Measurements from ENCODE around the gene STAU1. TPM values are rescaled to one million over a fixed set of nuclear protein-coding genes. Genes with fewer than 3 reads are reported as not detected.
A peak's percentile ranks its signal among the peaks of the same experiment; 100 is the strongest.
"Not testable (repeated sequence)": the region's sequence is repeated elsewhere in the genome, so short reads cannot be mapped to it uniquely, and the experiment has no call there.

Gene STAU1
- total and polyA plus RNA-seq, 4 donors = 54.2 to 113 (median 74.0) TPM

GRCh38 chr20:49228676-49229075, 40.5 kb upstream of the STAU1 start:
- H3K27ac ChIP-seq (ENCODE audit: low read depth, low read length) = no peak overlapping the region
- WGBS (ENCODE audit: insufficient coverage) = 85% methylated on average over 7 of the region's 9 CpGs
- H3K9me3 ChIP-seq (ENCODE audit: control insufficient read depth, insufficient read depth, low read length) = no peaks in the 10 kb centered on the region
- no peaks in the 10 kb centered on the region for H3K27me3 ChIP-seq (ENCODE audit: control insufficient read depth, insufficient read depth, low read length)
- no peak for DNase-seq (ENCODE audit: low read depth in 4 of 6, low spot score in 6 of 6)
- peaks cover 93% of the 10 kb centered on the region for H3K36me3 ChIP-seq (ENCODE audit: control insufficient read depth, insufficient read depth, low read length)
- no peaks in the 10 kb centered on the region for H3K4me1 ChIP-seq (ENCODE audit: control insufficient read depth, insufficient read depth, low read length)
- H3K4me3 ChIP-seq (ENCODE audit: low read depth, low read length) = no peak overlapping the region

GRCh38 chr20:49225896-49226295, 37.8 kb upstream of the STAU1 start:
- no peak overlapping the region for H3K27ac ChIP-seq (ENCODE audit: low read depth, low read length)
- no peaks in the 10 kb centered on the region for H3K9me3 ChIP-seq (ENCODE audit: control insufficient read depth, insufficient read depth, low read length)
- no peak for DNase-seq (ENCODE audit: low read depth in 4 of 6, low spot score in 6 of 6)
- H3K27me3 ChIP-seq (ENCODE audit: control insufficient read depth, insufficient read depth, low read length) = no peaks in the 10 kb centered on the region
- H3K4me3 ChIP-seq (ENCODE audit: low read depth, low read length) = no peak overlapping the region
- 92% methylated on average over 4 of the region's 7 CpGs for WGBS (ENCODE audit: insufficient coverage)
- H3K36me3 ChIP-seq (ENCODE audit: control insufficient read depth, insufficient read depth, low read length) = peaks cover 89% of the 10 kb centered on the region
- peaks cover 3% of the 10 kb centered on the region for H3K4me1 ChIP-seq (ENCODE audit: control insufficient read depth, insufficient read depth, low read length)

- Histone ChIP-seq H3K4me3 (ENCODE audit: low read depth, low read length) (peak overlapping the region; percentile 92), H3K4me1 (ENCODE audit: control insufficient read depth, insufficient read depth, low read length) (peaks cover 20% of the 10 kb centered on the region), H3K27ac (ENCODE audit: low read depth, low read length) (no peak overlapping the region), H3K9me3 (ENCODE audit: control insufficient read depth, insufficient read depth, low read length) (no peaks in the 10 kb centered on the region), H3K27me3 (ENCODE audit: control insufficient read depth, insufficient read depth, low read length) (no peaks in the 10 kb centered on the region), H3K36me3 (ENCODE audit: control insufficient read depth, insufficient read depth, low read length) (peaks cover 40% of the 10 kb centered on the region)
- no peak for DNase-seq (ENCODE audit: low read depth in 4 of 6, low spot score in 6 of 6)
- WGBS (ENCODE audit: insufficient coverage) = 76% methylated on average over 20 of the region's 28 CpGs
These were observed 32.0 kb upstream of the STAU1 start for GRCh38 chr20:49219924-49220831.

- peak within 1 kb of the TSS; percentile 90 for H3K27ac ChIP-seq (ENCODE audit: low read depth, low read length)
- H3K4me3 ChIP-seq (ENCODE audit: low read depth, low read length) = peak within 1 kb of the TSS; percentile 92
- no peaks in the 10 kb centered on the region for H3K9me3 ChIP-seq (ENCODE audit: control insufficient read depth, insufficient read depth, low read length)
- no peaks in the 10 kb centered on the region for H3K27me3 ChIP-seq (ENCODE audit: control insufficient read depth, insufficient read depth, low read length)
- H3K4me1 ChIP-seq (ENCODE audit: control insufficient read depth, insufficient read depth, low read length) = peaks cover 20% of the 10 kb centered on the region
- peak; percentile 99 to 100 (median 100) for DNase-seq (ENCODE audit: low read depth in 4 of 6, low spot score in 6 of 6)
- 0% methylated on average over 39 of the region's 46 CpGs for WGBS (ENCODE audit: insufficient coverage)
- H3K36me3 ChIP-seq (ENCODE audit: control insufficient read depth, insufficient read depth, low read length) = peaks cover 32% of the 10 kb centered on the region
These were observed 31.2 kb upstream of the STAU1 start, which contains the start of gene DDX27 for GRCh38 chr20:49219091-49219923. DDX27 (plus strand) TSS chr20:49219416; CDS start chr20:49219449, 33 bp downstream.

- Histone ChIP-seq H3K4me3 (ENCODE audit: low read depth, low read length) (peak overlapping the region; percentile 92), H3K36me3 (ENCODE audit: control insufficient read depth, insufficient read depth, low read length) (peaks cover 26% of the 10 kb centered on the region), H3K27ac (ENCODE audit: low read depth, low read length) (peak overlapping the region; percentile 90), H3K4me1 (ENCODE audit: control insufficient read depth, insufficient read depth, low read length) (peaks cover 20% of the 10 kb centered on the region)
- H3K27me3 ChIP-seq (ENCODE audit: control insufficient read depth, insufficient read depth, low read length); H3K9me3 ChIP-seq (ENCODE audit: control insufficient read depth, insufficient read depth, low read length); DNase-seq (ENCODE audit: low read depth in 4 of 6, low spot score in 6 of 6): not testable (repeated sequence)
- 55% methylated on average over 10 of the region's 13 CpGs for WGBS (ENCODE audit: insufficient coverage)
These were observed 30.6 kb upstream of the STAU1 start for GRCh38 chr20:49218739-49219090.

GRCh38 chr20:49216991-49217578, 29.0 kb upstream of the STAU1 start:
- no peak overlapping the region for H3K4me3 ChIP-seq (ENCODE audit: low read depth, low read length)
- no peak overlapping the region for H3K27ac ChIP-seq (ENCODE audit: low read depth, low read length)
- no peaks in the 10 kb centered on the region for H3K9me3 ChIP-seq (ENCODE audit: control insufficient read depth, insufficient read depth, low read length)
- peak; percentile 75 to 97 (median 88) for DNase-seq (ENCODE audit: low read depth in 4 of 6, low spot score in 6 of 6)
- H3K4me1 ChIP-seq (ENCODE audit: control insufficient read depth, insufficient read depth, low read length) = peaks cover 20% of the 10 kb centered on the region
- H3K27me3 ChIP-seq (ENCODE audit: control insufficient read depth, insufficient read depth, low read length) = no peaks in the 10 kb centered on the region
- WGBS (ENCODE audit: insufficient coverage) = 20% methylated on average over 1 of the region's 11 CpGs
- H3K36me3 ChIP-seq (ENCODE audit: control insufficient read depth, insufficient read depth, low read length) = peaks cover 12% of the 10 kb centered on the region

- DNase-seq (ENCODE audit: low read depth in 4 of 6, low spot score in 6 of 6) = no peak
- Histone ChIP-seq H3K4me3 (ENCODE audit: low read depth, low read length) (no peak overlapping the region), H3K36me3 (ENCODE audit: control insufficient read depth, insufficient read depth, low read length) (peaks cover under 1% of the 10 kb centered on the region), H3K4me1 (ENCODE audit: control insufficient read depth, insufficient read depth, low read length) (peaks cover 13% of the 10 kb centered on the region), H3K27me3 (ENCODE audit: control insufficient read depth, insufficient read depth, low read length) (no peaks in the 10 kb centered on the region), H3K9me3 (ENCODE audit: control insufficient read depth, insufficient read depth, low read length) (peaks cover 1% of the 10 kb centered on the region), H3K27ac (ENCODE audit: low read depth, low read length) (no peak overlapping the region)
- no CpG with 5 or more reads among the region's 3 CpGs for WGBS (ENCODE audit: insufficient coverage)
These were observed 27.1 kb upstream of the STAU1 start for GRCh38 chr20:49215232-49215631.

- Histone ChIP-seq H3K4me1 (ENCODE audit: control insufficient read depth, insufficient read depth, low read length) (peaks cover 8% of the 10 kb centered on the region), H3K36me3 (ENCODE audit: control insufficient read depth, insufficient read depth, low read length) (no peaks in the 10 kb centered on the region), H3K27me3 (ENCODE audit: control insufficient read depth, insufficient read depth, low read length) (no peaks in the 10 kb centered on the region), H3K4me3 (ENCODE audit: low read depth, low read length) (no peak overlapping the region), H3K9me3 (ENCODE audit: control insufficient read depth, insufficient read depth, low read length) (peaks cover 3% of the 10 kb centered on the region), H3K27ac (ENCODE audit: low read depth, low read length) (no peak overlapping the region)
- DNase-seq (ENCODE audit: low read depth in 4 of 6, low spot score in 6 of 6) = no peak
These were observed 26.4 kb upstream of the STAU1 start for GRCh38 chr20:49214571-49214970.

GRCh38 chr20:49210757-49211110, 22.6 kb upstream of the STAU1 start:
- Histone ChIP-seq H3K27ac (ENCODE audit: low read depth, low read length) (no peak overlapping the region), H3K27me3 (ENCODE audit: control insufficient read depth, insufficient read depth, low read length) (no peaks in the 10 kb centered on the region), H3K4me3 (ENCODE audit: low read depth, low read length) (no peak overlapping the region), H3K36me3 (ENCODE audit: control insufficient read depth, insufficient read depth, low read length) (no peaks in the 10 kb centered on the region), H3K9me3 (ENCODE audit: control insufficient read depth, insufficient read depth, low read length) (peaks cover 3% of the 10 kb centered on the region), H3K4me1 (ENCODE audit: control insufficient read depth, insufficient read depth, low read length) (no peaks in the 10 kb centered on the region)
- DNase-seq (ENCODE audit: low read depth in 4 of 6, low spot score in 6 of 6) = no peak
- WGBS (ENCODE audit: insufficient coverage) = no CpG with 5 or more reads among the region's 1 CpG

All from spinal cord (tissue), 10 donors.